ENCODE measurements around the gene CLGN.
A peak's percentile ranks its signal among the peaks of the same experiment; 100 is the strongest.

Gene CLGN

DNA sequence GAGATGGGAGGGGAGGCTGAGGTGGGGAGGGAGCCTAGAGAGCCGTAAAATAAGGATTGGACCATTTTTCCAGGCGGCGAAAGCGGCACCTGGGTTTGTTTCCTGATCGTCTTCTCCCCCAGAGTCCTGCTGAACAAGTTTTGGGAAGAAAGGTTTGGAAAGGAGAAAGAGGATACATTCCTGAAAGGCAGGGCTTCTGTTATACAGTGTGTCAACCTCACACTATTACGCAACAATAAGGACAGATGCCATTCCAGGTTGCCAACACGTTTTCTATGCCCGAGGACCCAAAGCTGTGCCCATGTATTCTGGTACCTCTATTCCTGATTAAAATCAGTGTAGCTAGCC lies 53.3 kb downstream of the CLGN start:
- DNase-seq (ENCODE audit: low read depth): no peak

DNA sequence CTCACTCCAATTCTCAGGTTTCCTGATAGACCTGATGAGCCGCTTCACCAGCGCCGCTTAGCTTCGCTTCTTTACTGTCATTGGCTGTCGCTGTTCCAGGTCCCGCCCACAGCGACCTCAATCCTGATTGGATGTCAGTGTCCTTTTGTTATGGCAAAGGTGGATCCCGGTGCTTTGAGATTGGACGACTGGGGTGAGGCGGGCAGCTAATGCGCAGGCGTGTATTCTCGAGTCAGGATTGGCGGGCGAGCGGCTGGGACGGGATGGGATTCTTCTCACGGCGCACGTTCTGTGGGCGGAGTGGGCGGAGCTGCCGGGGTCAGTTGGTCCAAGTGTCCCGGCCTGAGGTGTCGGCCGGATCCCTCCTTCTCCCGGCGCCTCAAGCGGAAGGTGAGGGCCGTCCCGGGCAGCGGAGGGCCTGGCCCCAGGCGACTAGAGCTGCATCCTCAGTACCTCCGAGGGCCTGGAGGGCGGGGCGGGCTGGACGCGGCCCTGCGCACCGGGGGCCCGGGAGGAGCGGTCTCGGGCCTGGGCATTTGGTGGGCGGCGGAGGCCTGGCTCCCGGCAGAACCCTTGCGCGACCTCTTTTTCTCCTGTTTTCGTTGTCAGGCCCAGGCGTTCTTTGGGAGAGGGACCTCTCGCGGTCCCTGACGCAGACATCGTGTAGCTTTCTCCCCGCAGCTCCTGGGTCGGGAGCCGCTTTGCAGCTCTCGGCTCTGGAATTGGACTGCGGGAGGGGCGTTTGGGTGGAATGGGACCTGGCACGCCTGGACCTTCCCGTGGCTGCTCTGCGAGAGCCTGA lies 53.9 kb downstream of the CLGN start, which contains the start of gene SCOC:
Gene SCOC, plus strand, starts transcription at position 319 of the 802 bp plus-strand sequence. CDS start 5,525 bp downstream, outside the sequence.
- peak; percentile 98 for DNase-seq (ENCODE audit: low read depth)

DNA sequence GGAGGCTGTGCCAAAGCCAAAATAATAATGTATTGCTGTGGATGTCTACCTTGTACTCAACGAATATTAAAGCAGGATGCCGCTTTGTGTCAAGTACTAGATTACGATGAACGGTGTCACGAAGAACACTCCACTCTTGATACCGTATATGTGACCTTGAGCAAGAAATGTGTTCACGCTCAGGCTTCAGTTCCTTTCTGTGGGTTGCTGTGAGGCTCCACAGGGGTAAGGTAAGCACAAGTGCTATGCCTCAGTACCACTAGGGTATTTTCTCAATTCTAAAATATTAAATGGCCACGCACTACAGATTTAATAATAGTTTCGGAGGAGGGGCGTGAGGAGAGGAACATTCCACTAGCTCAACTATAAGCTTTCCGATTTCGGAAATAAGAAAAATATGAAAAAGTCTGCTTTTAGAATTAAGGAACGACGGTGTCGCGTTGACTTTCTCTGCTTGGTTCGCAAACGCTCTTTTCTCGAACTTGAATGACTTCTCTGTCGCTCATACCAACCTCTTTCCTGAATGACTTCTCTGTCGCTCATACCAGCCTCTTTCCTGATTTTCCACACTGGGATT lies 54.6 kb downstream of the CLGN start:
- DNase-seq (ENCODE audit: low read depth): peak; percentile 18

DNA sequence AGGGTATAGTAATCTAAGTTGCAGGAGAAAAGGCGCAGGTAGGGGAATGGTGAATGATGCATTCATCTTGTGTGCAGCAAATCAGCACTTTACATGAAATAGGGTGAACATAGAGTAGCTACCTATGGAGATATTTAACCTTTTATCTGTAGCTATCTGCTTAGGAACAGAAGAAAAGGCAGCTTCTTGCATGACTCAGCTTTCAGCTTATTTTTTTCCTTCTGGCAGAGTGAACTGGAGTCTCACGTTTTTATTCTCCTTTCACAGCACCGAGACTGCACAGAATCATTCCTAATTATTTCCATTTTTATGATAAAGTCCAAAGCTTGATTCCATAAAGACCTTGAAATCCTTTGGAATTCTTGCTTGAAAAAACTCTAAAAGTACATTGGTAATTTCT lies 58.8 kb downstream of the CLGN start:
- DNase-seq (ENCODE audit: low read depth): no peak

DNA sequence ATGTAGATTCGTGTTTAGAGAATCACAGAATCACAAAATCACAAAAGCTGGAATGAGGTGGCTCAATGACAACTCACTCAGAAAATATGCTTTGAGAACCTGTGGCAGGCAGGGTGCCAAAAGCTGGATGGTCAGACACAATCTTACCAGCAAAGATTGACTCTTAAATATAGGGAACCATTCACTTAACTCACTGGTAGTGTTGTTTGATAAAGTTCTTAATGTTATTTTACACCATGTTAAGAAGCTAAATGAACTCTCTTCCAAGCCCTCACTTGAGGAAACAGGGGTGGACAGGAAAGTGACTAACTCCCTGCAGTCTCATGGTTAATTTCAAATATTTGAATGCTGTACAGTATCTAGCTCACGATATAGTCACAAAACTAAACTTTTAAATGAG lies 59.7 kb downstream of the CLGN start:
- DNase-seq (ENCODE audit: low read depth): no peak

DNA sequence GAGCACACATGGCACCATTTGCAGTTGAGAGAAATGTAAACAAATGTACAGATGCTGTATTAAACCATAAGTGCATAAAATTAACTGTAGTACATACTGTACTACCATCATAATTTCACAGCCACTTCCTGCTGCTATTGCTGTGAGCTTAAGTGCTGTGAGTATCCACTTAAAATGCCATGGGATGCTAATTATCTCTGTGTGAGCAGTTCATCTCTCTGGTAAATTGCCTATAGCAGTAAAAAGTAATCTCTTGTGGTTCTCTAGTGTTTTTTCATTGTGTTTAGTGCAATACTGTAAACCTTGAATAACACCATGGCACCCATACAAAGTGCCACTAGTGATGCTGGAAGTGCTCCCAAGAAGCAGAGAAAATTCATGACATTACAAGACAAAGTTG lies 63.9 kb downstream of the CLGN start:
- no peak for DNase-seq (ENCODE audit: low read depth)

DNA sequence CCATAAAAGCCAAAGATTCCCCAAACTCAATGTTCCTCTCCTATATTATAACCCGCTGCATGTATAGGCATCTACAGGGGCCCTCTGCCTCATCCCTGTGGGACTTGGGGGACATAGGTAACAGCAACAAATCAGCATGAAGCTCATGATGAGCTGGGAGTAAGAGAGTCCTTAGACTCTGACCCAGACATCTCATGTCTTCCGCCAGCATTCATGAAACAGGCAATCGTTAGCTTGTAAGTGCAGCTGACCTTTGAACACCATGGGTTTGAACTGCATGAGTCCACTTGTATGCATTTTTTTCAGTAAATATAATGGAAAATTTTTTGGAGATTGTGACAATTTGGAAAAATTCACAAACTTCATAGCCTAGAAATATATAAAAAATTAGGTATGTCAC lies 64.4 kb downstream of the CLGN start:
- DNase-seq (ENCODE audit: low read depth): no peak

DNA sequence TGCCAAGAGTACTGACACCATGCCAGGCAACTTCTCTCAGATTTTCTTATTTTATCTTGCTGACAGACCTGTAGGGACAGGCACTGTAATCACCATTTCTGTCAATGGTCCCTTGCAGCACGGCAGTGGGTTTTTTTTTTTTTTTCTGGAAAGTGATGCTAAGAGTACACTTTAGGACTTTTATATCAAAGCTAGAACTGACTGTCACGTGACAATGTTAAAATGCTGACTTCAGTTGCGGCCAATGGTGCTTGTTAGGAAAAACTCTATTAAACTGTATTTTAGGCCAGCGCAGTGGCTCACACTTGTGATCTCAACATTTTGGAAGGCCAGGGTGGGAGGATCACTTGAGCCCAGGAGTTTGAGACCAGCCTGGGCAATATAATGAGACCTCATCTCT lies 66.3 kb downstream of the CLGN start:
- no peak for DNase-seq (ENCODE audit: low read depth)

DNA sequence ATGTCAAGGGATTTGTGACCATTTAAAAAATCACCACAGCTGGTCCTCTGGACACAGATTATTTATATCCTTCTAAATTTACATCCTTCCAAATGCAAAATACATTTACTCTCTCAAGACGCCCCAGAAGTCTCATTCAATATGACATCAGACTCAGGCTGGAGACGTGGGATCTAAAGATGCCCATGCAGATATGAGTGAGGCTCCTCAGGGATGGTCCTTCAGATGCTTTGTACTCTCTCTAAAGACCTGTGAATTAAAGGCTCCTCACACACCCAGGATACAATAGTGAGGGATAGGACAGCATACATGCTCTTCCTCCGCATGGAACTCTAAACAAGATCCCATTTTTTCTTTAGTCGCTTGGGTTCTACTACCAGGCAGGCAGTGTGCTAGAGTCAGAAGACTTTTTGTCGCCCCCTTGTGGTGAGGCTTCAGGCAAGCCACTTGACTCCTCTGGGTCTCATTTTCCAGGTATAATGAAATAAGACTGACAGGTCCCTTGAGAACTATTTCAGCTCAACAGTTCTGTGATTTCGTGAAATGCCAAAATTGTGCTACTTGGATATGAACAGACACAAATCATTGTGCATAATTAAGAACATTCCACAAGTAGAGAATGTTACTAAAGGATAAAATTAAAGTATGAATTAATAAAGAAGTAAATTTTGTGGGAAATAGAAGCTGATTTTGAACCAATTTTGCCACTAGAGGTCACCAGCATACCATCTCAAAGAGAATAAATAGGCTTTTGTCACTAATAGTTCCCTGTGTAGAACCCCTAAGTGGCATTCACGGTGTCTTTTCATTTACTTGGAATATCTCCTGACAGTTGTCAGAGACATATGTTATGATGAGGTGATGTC lies 67.7 kb downstream of the CLGN start:
- peak; percentile 76 for DNase-seq (ENCODE audit: low read depth)

DNA sequence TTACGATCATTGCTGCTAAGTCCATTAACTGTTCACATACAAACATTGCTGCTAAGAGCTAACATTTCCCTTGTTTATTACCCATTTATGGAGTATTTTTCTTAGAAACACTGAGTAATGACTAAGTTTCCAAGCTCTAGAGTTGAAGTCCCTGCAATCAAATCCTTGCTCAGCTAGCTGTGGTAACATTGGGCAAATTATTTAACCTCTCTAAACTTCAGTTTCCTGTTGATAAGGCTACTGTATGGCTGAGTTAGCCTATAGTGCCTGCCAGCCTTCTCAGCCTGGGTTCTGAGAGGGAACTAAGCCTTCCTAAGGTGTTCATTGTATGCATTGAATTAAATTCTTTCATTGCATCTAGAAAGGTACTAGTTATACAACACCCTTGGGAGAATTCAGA lies 69.2 kb downstream of the CLGN start:
- DNase-seq (ENCODE audit: low read depth): no peak

DNA sequence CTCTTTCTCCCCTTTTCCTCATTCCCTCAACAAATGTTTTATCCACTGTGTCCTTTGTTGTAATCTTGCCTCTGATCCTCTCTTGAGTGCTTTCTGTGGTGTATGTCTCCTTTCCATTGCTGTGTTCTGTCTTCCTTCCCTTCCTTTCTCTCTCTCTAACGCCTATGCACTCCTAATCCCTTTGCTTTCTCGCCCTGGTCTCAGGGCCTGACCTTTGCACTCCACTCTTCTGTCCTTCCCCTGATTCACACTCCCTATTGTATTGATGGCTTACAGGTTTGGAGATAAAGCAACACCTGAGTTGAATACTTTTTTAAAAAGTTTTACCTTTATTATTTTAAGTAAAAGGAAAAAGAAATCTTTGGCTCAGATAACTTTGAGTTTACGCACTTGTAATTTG lies 69.6 kb downstream of the CLGN start:
- DNase-seq (ENCODE audit: low read depth): no peak

DNA sequence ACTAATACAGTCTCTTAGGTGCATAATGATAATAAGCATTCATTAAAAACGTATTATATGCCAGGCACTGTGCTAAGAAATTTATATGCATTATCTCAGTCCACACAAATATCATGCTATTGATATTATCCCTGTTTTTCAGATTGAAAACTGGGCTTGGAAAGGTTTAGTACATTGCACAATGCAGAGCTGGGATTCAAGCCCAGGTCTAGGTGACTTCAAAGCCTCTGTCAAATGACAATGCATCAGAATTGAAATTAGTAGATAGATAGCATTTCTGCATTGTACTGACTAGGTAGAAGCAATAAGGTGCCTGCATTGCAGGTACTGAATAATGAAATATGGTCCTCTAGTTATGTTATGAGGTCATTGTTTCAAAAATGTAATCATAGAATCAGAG lies 72.2 kb downstream of the CLGN start:
- no peak for DNase-seq (ENCODE audit: low read depth)

DNA sequence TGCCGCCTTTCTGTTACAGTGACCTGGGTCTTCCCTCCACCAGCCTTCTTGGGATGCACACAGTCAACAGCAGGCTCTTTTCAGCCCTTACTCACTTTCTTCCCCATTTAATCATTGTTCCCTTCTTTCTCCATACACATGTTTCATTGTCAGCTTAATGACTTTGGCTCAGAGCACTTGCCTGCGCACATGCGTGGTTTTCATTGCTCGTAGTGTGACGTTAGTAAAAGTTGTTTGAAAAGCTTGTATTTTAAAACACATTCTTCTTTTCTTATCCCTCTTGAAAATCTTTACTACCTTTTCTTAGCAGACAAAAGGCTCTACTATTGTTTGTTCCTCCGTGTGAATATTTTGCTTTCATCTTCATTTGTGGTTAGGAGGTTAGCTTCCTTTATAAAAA lies 73.7 kb downstream of the CLGN start:
- no peak for DNase-seq (ENCODE audit: low read depth)

DNA sequence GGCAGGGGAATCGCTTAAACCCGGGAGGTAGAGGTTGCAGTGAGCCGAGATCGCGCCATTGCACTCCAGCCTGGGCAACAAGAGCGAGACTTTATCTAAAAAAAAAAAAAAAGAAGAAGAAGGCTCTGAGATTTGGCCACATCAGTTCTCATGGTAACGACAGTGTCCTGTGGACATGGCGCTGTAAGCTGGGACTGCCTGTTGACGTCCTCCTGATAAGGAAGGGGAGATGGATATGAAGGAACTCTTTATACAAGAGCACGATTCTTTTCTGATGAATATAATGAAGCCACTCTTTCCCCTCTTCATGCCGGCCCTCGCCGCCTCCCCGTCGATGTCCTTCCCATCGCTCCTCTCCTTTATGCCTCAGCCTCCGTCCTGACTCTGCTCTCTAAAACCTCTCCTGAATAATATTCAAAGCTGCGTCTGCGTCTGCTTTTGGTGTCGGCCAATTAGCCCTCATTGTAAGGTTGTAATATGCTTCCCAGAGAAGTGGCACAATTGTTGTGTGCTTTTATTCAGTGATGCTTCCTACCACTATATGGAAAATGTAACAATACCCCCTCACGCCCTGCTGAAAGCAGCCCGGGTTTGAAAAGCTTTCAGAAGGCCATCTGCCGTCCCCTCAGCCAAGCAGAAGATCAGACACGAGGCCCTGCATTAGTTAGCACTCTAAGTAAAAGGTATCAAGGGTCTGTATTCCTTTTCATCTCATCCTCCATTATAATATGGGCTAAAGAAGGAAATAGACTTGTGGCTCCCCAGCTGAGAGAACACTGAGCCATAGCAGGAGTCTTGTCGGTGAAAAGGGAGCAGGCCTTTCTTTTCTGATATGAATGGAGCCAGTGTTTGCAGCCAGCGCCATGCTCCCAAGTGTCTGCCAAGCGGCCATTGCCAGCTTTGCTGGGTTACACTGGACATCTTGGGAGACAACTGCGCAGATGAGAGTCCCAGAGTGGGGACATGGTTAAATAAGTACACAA lies 76.1 kb downstream of the CLGN start:
- DNase-seq (ENCODE audit: low read depth): no peak

DNA sequence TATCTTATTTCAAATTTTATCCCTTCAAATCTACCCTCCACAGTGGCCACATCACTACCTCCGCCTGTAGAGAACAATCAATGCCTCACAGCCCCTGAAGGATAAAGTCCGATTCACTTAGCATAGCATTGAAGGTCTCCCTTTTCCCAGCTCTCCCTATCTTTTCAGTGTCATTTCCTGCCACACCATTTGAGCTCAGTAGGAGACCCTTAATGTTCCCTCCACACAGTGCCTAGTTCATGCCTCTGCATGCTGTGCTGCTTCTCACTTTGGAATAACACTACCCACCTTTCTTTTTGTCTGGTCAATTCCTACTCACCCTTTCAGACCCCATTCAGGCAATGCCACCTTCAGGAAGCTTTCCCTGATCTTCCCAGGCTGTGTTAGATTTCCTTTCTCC lies 77.6 kb downstream of the CLGN start:
- no peak for DNase-seq (ENCODE audit: low read depth)

DNA sequence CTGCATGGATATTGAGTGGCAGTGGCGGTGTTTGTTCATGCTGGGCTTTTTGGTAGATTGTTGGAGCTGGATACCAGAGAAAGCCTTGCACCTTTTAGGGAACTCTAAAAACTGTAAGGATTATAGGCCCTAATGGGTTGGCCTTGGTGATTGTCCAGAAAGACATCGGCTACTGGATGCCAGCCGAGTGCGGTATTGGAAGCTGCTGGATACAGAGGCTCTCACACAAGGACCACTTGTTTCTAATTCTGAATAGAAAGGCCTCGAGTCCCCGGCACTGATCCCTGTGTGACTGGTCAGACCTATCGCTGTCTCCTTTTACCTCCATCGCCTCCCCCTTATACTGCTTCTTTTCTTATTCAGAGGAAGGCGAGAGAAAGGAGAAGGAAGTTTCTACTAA lies 81.3 kb downstream of the CLGN start:
- DNase-seq (ENCODE audit: low read depth): no peak

DNA sequence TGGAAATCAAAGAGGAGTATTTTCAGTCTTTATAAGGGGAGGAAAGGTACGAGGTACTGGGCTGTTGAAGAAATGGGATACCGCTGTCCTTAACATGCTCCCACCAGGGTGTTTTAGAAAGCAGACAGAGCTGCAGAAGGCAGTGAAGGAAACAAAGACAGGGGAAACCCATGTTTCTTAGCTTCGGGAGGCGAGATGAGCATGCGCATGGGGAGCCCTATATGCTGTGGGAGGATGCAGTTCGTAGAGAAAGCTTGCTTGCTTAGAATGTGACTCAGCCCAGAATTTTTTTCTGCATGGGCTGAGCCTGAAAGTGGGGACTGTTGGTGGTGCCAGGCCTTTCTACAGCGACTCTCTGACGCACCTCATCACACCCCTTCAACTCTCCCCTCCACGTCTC lies 82.8 kb downstream of the CLGN start:
- peak; percentile 43 for DNase-seq (ENCODE audit: low read depth)

DNA sequence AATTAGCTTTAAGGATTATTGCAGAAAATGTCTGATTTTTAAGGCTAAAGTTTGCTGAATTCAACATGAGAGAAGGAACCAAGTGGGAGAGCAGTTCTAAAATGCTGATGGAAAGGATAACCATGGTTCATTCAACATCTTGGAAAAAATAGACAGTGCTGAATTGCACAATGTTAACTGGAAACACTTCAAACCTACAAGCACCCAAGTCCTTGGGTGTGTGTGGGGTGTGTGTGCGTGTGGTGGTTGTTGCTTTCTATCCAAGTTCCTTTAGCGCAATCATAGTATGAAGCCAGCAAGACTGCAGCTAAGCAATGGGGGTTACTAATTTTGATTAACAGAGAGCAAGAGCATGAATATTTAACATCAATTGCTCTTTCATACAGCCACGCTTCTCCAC lies 83.3 kb downstream of the CLGN start:
- peak; percentile 64 for DNase-seq (ENCODE audit: low read depth)

DNA sequence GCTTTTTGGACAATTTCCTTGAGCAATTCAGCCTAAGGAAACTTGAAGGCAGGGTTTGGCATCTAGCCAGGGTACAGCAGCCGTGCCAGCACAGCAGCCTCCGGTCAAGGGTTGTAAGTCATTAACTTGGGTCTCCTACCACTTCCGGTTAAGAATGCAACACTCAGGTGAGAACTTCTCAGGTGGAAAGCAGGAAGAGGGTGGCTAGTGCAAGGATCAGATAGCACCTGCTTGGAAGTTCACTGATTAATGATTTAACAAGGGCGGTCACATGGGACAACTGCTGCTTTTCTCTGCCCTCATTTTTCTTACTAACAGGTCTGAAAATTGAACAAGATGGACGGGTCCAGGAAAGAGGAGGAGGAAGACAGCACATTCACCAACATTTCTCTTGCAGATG lies 84.1 kb downstream of the CLGN start:
- peak; percentile 12 for DNase-seq (ENCODE audit: low read depth)

DNA sequence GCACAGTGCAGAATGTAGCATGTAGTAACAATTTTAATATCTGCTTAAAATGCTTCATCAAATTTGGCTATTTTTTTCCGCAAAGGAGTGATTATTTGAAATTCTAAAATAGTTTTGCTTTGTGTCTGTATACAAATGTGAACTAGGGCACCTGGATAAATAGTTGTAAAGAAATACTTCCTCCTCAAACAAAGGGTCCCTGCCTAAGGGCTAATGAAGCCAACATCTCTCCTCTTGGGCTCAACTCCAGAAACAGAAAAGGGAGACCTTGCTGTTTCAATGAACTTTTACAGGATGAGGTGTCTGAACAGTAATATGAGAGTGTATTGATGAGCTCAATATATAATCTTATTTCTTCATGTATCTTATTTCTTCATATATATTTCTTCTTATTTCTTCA lies 84.8 kb downstream of the CLGN start:
- DNase-seq (ENCODE audit: low read depth): no peak
